DND-41 (cell line): ENCODE results near the gene SLC9A7.

Source experiments
- ATAC-seq: fragments of 200-7000 bp; cut with Tn5 transposase; 3 replicates; pipeline ENCODE4 v1.9.1; 2021; ENCODE audit warnings: low read depth; ENCODE audit not compliant: insufficient read depth
- DNase-seq: peaks from one replicate; pipeline ENCODE4 v3.0.0-alpha.2; 2020
- H2AFZ ChIP-seq: 2 replicates; pipeline ENCODE4 v1.6.0; 2012; ENCODE audit warnings: low read depth, low read length
- H3K27ac ChIP-seq: 2 replicates; pipeline ENCODE4 v1.5.1; 2012; ENCODE audit warnings: low read length, inconsistent platforms
- H3K27me3 ChIP-seq: fragments of 200-600 bp; sonication (generic); 2 replicates; pipeline ENCODE4 v1.6.0; 2012; ENCODE audit warnings: low read length, mild to moderate bottlenecking, inconsistent platforms; ENCODE audit not compliant: insufficient read depth, poor library complexity
- H3K36me3 ChIP-seq: 2 replicates; pipeline ENCODE4 v1.5.1; 2012; ENCODE audit warnings: low read length, inconsistent platforms; ENCODE audit not compliant: insufficient read depth
- H3K4me1 ChIP-seq: 2 replicates; pipeline ENCODE4 v1.5.1; 2012; ENCODE audit warnings: mild to moderate bottlenecking, low read length; ENCODE audit not compliant: insufficient read depth
- H3K4me2 ChIP-seq: 2 replicates; pipeline ENCODE4 v1.6.0; 2012; ENCODE audit warnings: mild to moderate bottlenecking, moderate library complexity, low read length, inconsistent platforms; ENCODE audit not compliant: insufficient read depth
- H3K4me3 ChIP-seq, 2 experiments: fragments of 200-600 bp in 1 of 2; shearing (Covaris generic) in 1 of 2; 2 replicates each; pipeline ENCODE4 v1.5.1; 2012 to 2016; ENCODE audit warnings: inconsistent platforms in 2 of 2, low read length in 2 of 2, mild to moderate bottlenecking in 2 of 2, low read depth in 1 of 2, moderate library complexity in 1 of 2
- H3K79me2 ChIP-seq: 2 replicates; pipeline ENCODE4 v1.6.0; 2012; ENCODE audit warnings: low read length, inconsistent platforms; ENCODE audit not compliant: insufficient read depth
- H3K9ac ChIP-seq: 2 replicates; pipeline ENCODE4 v1.6.0; 2012; ENCODE audit warnings: low read depth, mild to moderate bottlenecking, inconsistent platforms, low read length, moderate library complexity
- H3K9me3 ChIP-seq: 2 replicates; pipeline ENCODE4 v1.5.1; 2012; ENCODE audit warnings: low read length, moderate library complexity, mild to moderate bottlenecking, inconsistent platforms; ENCODE audit not compliant: insufficient read depth, severe bottlenecking
- H4K20me1 ChIP-seq: 2 replicates; pipeline ENCODE4 v1.6.0; 2012; ENCODE audit warnings: low read length; ENCODE audit not compliant: insufficient read depth
- CTCF ChIP-seq: IDR thresholded peaks from 2 replicates; pipeline ENCODE4 v1.5.1; 2012; ENCODE audit warnings: borderline replicate concordance, low read length, moderate library complexity, mild to moderate bottlenecking; ENCODE audit not compliant: poor library complexity, severe bottlenecking; ENCODE audit errors: extremely low read depth
- EZH2 ChIP-seq: IDR thresholded peaks from 3 replicates; pipeline ENCODE4 v1.6.1; 2012; ENCODE audit warnings: borderline replicate concordance, low read depth, mild to moderate bottlenecking, moderate library complexity, low read length, inconsistent platforms; ENCODE audit not compliant: severe bottlenecking

The SLC9A7 gene

DNA sequence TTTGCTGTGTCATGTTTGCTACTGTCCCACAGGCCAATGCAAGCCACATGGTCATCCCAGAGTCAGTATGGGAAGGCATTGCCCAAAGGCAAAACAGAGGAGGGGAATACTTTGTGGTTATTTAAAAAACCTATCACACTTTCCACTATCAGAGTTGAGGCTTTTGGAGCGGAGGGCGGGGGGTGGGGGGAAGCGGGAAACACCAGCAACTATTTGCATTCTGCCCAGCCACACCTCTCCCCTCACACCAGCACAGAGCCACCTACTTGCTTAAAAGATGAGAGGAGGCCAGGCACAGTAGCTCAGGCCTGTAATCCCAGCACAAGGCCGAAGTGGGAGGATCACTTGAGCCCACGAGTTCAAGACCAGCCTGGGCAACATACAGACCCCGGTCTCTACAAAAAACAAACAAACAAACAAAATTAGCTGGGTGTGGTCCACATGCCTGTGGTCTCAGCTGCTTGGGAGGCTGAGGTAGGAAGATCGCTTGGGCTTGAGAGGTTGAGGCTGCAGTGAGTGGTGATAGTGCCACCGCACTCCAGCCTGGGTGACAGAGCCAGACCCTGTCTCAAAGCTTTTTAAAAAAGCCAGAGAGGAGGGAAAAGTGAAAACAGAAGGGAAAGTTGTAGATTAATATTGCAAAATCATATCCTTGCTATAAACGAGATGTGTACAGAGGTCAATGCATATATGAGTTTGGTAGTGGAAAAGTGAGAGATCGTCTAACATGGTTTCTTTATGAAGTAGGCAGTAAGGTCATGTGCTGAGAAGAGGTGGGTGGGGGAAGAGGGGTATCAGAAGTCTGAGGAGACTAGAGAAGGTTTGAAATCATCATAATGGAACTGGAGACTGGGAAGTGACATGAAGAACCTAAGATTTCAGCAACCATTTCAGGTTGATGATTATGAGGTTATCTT, 187.2 kb downstream of the SLC9A7 start:
- no peak overlapping the region for H2AFZ ChIP-seq
- H3K27ac ChIP-seq = no peak overlapping the region
- ATAC-seq (no peak), DNase-seq (no peak)
- no peak overlapping the region for H3K4me2 ChIP-seq
- no peaks in the 10 kb centered on the region for H3K36me3 ChIP-seq
- no peak overlapping the region for H3K9ac ChIP-seq
- TF ChIP-seq CTCF = no peak
- TF ChIP-seq EZH2 = no peak
- H3K4me1 ChIP-seq = peaks cover 29% of the 10 kb centered on the region
- H4K20me1 ChIP-seq = no peaks in the 10 kb centered on the region
- H3K4me3 ChIP-seq = no peak overlapping the region
- H3K79me2 ChIP-seq = no peaks in the 10 kb centered on the region
- H3K27me3 ChIP-seq = no peaks in the 10 kb centered on the region
- no peaks in the 10 kb centered on the region for H3K9me3 ChIP-seq

- Histone ChIP-seq H3K27me3 (no peaks in the 10 kb centered on the region), H3K27ac (no peak overlapping the region), H2AFZ (no peak overlapping the region), H3K79me2 (no peaks in the 10 kb centered on the region), H4K20me1 (no peaks in the 10 kb centered on the region), H3K4me3 (no peak overlapping the region), H3K9ac (no peak overlapping the region), H3K4me1 (peaks cover 17% of the 10 kb centered on the region), H3K9me3 (no peaks in the 10 kb centered on the region), H3K4me2 (no peak overlapping the region), H3K36me3 (no peaks in the 10 kb centered on the region)
- no peak for TF ChIP-seq CTCF
- ATAC-seq (no peak), DNase-seq (no peak)
Observed at GRCh38 chrX:46569621-46570020, 189.3 kb downstream of the SLC9A7 start.

DNA sequence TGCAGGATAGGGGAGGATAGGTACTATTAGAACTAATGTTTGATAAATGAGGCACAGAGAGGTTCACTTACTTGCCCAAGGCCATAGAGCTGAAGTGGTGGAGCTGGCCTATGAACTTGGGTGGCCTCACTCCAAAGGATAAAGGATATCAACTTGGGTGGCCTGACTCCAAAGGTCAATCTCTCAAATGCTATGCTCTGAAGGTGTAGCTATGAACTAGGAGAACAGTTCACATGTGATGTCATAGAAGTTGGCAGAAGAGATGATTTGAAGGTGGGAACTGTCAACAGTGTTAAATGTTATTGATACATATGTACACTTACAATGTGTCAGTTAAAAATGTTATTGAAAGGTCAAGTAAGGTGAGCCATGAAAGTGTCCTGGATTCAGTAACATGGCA, 191.5 kb downstream of the SLC9A7 start:
- no peak overlapping the region for H2AFZ ChIP-seq
- no peak for DNase-seq
- no peak overlapping the region for H3K4me2 ChIP-seq
- TF ChIP-seq EZH2 = no peak
- TF ChIP-seq CTCF = no peak
- H4K20me1 ChIP-seq = no peaks in the 10 kb centered on the region
- no peak for ATAC-seq
- H3K9me3 ChIP-seq = no peaks in the 10 kb centered on the region
- no peaks in the 10 kb centered on the region for H3K27me3 ChIP-seq
- H3K36me3 ChIP-seq = no peaks in the 10 kb centered on the region
- no peak overlapping the region for H3K4me3 ChIP-seq
- no peaks in the 10 kb centered on the region for H3K79me2 ChIP-seq
- no peak overlapping the region for H3K27ac ChIP-seq
- H3K9ac ChIP-seq = no peak overlapping the region
- H3K4me1 ChIP-seq = no peaks in the 10 kb centered on the region
